Stimulated activated CD8-positive, alpha-beta memory T cell treated with anti-CD3 and anti-CD28 coated beads, Interleukin-15, amount 100 ng/mL, for 4 hours (primary cell): Measurements from ENCODE around the gene SH3BP5.

Source experiments
- DNase-seq, 2 donors: peaks; one replicate each; pipeline ENCODE4 v3.0.0-alpha.2; 2020; ENCODE audit warnings: low read depth in 2 of 2

The SH3BP5 gene

DNA sequence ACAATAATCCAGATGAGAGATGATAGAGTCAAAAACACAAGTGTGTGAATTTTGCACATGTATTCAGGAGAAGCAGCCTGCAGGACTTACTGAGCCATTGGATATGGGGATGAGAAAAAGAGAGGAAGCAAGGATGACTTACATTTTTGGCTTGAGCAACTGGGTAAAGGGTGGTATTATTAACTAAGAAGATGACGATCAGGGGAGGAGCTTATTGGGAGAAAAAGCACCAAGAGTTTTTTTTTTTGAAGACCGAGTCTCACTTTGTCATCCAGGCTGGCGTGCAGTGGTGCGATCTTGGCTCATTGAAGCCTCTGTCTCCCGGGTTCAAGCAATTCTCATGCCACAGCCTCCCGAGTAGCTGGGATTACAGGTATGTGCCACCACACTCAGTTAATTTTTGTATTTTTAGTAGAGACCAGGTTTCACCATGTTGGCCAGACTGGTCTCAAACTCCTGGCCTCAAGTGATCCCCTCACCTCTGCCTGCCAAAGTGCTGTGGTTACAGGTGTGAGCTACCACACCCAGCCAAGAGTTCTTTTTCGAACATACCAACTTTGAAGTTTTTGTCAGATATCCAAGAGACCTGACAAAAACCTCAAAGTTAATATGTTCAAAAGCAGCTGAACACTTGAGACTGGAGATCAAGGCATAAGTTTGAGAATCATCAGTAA, 14.8 kb upstream of the SH3BP5 start:
- DNase-seq: no peak

DNA sequence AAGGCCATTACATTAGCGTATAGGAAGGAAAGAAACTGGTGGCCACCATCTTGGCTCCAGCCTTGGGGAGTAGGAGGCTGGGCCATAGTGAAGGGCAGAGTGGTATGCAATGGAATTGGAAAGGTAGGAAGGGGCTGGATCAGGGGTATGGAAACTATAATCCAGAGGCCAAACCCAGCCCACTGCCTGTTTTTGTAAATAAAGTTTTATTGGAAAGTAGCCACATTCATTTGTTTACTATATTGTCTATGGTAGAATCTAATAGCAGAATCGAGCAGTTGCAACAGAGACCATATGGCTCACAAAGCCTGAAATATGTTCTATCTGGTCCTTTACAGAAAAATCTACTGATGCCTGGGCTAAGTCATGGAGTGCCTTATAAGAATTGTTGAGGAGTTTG, 14.1 kb upstream of the SH3BP5 start:
- no peak for DNase-seq

DNA sequence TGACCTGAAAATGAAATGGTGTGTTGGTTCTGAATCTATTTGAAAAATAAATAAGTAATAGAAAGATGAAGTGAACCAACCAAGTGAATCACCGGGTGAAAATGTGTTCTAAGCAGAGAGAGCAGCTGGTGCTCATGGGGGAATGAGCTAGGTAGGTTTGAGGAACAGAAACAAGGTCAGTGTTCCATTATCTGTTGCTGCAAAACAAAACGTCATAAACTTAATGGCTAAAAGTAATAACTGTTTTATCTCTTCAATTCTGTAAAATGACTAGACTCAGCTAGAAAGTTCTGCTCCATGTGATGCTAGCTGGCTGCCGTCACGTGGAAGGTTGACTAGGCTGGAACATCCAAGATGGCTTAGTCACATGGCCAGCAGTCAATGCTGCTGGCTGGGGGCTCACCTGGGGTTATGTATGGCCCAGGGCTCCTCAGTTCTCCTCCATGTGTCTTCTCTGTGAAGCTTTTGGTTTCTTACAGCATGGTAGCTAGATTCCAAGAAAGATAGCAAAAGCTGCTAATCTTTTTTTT, 13.3 kb upstream of the SH3BP5 start:
- no peak for DNase-seq

- DNase-seq: no peak
Observed at GRCh38 chr3:15345066-15345607, 12.8 kb upstream of the SH3BP5 start.

DNA sequence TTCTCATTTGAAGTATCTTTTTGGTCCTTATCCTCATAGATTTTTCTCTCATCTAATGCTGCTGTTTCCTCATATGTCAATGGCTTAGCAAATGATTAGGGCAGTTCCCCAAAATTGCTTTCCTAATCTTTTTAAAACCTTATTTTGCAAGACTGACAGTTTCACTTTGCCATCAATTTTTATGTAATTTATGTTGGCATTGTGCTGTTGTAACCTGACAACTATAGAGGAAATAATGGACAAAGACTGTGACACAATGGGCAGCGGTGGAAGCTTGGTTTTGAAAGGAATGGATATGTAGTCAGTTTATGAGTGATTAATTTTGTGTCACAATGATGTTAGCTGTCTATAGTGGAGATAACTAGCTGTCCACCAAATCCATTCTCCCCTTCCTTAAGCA, 10.6 kb upstream of the SH3BP5 start:
- no peak for DNase-seq

DNA sequence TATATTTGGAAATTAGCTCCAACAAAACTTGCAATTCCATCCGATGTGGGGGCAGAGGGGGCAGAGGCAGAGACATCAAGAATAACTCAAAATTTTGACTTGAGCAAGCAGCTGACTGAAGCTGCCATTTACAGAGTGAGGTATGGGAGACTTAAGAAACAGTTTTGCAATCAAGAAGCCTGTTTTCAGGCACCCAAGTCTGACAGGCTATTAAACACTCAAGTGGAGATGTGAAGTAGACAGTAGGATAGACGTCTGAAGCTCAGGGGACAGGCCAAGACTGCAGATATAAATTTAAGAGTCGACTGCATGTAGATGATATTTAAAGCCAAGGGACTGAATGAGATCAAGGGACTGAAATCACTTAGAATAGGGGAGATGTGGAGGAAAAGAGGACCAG, 9.9 kb upstream of the SH3BP5 start:
- no peak for DNase-seq

GRCh38 chr3:15341030-15341726, 8.8 kb upstream of the SH3BP5 start:
- no peak for DNase-seq

- DNase-seq: no peak
Observed at GRCh38 chr3:15339786-15340215, 7.4 kb upstream of the SH3BP5 start.

DNA sequence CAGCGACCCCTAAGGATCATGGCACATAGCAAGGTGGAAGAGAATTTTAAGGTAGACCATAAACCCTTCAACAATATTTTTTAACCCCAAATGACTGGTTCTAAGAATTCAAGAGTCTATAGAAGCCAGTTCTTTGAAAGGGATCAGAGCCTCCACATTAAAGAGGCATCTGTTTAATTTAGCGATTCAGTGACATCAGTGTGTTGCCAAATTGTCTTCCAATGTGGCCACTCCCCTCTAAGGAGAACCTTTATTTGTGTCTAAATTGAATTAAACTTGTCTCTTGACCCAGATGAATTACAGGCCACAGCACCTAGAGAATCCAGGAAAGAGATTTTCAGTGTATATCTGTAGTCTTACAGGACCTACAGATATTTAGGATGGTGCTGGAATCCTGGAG, 6.6 kb upstream of the SH3BP5 start:
- no peak for DNase-seq

GRCh38 chr3:15337963-15338362, 5.6 kb upstream of the SH3BP5 start:
- DNase-seq: no peak

DNA sequence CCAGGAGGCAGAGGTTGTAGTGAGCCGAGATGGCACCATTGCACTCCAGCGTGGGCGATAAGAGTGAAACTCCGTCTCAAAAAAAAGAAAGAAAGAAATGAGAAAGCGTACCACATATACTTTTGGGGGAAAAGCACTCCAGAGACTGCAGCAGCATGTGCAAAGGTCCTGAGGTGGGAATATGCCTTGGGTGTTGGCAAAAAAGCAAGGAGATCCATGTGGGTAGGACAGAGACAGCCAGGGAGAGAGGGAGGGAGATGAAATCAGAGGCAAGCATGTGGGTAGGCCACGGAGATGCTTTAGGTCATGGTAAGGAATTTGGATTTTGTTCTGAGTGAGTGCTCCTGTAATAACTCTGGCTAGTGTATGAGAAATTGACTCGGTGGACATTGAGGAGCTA, 3.7 kb upstream of the SH3BP5 start:
- no peak for DNase-seq

- no peak for DNase-seq
Observed at GRCh38 chr3:15333956-15334263, 1.5 kb upstream of the SH3BP5 start.

- no peak for DNase-seq
Observed at GRCh38 chr3:15333099-15333955, 941 bp upstream of the SH3BP5 start.

DNA sequence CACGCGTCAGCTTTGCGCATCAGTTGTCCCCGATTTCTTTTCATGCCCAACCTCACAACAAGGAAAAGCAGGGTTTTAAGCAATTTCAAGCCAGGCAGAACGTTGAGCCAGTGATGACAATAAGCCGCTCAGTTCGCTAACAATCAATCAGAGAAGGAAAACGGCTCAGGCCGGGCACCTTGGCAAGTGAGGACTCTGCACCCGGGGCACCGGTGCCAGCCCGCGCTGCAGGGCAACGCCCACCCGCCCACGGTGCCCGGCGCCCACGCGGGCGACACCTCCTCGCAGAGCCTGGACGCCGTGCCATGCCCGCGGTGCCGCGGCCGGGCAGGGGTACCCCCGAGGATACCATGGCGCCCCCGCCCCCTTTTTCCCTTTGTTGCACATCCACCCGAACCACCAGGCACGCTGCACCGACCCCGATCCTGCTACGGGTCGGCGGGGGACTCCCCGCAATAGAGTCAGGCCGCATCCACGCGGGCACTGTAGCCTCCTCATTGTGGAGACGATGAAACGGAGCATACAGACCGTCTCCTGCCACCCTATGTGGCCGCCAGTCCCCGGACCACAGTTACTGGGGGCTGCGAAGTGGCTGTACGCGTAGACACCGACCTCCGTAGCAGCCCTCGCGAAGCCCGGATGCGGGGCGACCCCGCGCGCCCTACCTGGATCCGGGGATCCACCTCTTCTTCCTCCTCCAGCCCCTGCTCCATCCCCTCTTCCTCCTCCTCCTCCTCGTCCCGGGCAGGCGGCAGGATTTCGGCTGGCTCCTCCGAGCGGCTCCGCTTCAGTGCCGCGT, 581 bp downstream of the SH3BP5 start:
- peak in 1 of 2 donors; percentile 39 for DNase-seq

- DNase-seq: no peak
Observed at GRCh38 chr3:15331072-15331605, 1.2 kb downstream of the SH3BP5 start.

DNA sequence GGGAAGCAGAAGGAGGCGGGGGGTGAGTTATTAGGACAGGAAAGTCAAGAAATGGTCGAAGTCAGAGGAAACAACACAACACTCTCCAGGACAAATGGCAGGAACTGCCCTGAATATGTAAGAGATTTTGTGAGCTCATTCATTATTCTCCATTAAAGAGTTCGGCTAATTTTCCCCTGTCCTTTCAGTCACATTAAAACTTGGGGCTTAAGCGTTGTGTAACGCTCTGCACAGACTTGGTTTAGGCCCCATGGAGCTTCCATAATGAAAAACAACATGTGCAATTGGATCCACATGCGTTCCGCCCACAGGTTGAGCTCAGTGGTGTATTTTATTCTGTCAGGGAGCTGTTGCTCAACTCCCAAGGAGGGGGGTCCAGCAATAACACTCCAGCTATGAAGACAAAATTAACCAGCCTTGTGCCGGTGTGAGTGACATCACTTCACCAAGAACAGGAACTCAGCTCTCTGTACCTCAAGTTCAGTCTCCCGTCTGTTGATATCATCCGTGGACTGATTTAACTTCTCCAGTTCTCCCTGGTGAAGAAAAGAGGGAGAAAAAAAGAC, 2.3 kb downstream of the SH3BP5 start:
- DNase-seq: no peak

DNA sequence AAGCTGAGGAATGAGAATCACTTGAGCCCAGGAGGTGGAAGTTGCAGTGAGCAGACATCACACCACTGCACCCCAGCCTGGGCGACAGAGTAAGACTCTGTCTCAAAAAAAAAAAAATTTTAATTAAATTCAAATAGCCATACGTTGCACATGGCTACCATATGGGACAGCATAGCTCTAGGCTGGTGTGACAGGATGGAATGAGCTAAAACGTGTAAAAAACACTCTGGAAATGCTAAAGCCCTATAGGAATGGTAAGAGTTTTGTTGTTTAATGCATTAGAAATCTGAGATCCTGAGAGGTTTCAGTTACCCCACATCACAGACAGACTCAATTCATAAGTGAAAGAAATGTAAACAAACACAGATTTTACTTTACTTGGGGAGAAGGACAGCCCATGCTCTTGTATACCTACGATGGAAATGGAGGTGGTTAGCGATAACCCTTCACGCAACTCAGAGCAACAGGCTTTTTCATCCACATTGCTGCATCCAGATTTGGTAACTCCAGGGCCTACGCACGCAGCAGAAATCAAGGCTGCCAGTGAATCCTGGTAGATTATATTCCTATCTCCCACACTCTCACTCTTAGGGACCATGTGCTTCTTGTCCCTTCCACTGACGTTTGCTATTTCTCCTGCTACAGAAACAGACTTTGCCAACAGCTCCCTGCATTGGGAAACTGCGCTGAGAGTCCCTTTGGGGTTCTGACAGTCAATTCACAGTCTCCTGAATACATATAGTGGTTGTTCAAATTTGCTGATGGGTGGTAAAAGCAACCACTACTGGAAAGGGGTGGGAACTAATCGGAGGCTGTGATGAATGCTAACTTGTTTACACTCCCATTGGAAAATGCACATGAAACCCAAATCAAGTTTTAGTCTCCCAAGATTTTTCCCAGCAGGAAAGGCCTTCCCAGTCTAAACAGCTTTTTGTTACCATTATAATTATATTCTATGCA, 3.1 kb downstream of the SH3BP5 start:
- no peak for DNase-seq

DNA sequence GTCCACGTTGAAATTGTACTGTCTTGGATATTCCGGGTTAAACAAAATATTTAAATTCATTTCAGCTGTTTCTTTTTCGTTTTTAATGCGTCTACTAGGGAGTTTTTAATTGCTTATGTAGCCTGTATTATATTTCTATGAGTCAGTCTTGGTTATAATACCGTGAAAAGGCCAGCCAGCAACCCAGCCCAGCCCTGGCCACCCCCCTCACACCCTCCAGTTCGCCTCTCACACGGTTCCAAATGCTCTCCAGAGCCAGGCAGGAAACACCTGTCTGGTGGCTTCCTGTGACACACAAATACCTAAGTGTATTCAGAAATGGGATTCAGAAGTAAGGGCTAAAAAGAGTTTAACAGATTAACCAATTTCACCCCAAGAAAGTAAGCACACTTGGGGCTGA, 4.4 kb downstream of the SH3BP5 start:
- no peak for DNase-seq

- no peak for DNase-seq
Observed at GRCh38 chr3:15326673-15327072, 5.7 kb downstream of the SH3BP5 start.

- DNase-seq: no peak
Observed at GRCh38 chr3:15326037-15326436, 6.3 kb downstream of the SH3BP5 start.
